HCT116 (cell line): ENCODE measurements around the gene TNS3. TPM values are rescaled to one million over a fixed set of nuclear protein-coding genes. Genes with fewer than 3 reads are reported as not detected.

Experiments
- ATAC-seq: fragments of 200-7000 bp; cut with Tn5 transposase; 2 replicates; pipeline ENCODE4 v1.9.1; 2020; ENCODE audit warnings: mild to moderate bottlenecking, moderate library complexity
- BruUV-seq: library from RNA; stranded (reverse); fragments of 400-500 nt; replicated peaks from 2 replicates; lab custom pipeline; 2021; lab: Mats Ljungman, UMichigan
- CTCF ChIA-PET: fragments of 300-600 bp; sonication (Branson Sonifier 250); formaldehyde crosslinking; loops from one replicate; lab custom pipeline; 2021; ENCODE audit warnings: antibody characterized with exemption; lab: Charles Lee
- POLR2A ChIA-PET: fragments of 300-600, 350-600 bp; sonication (Branson Sonifier 250); formaldehyde crosslinking; loops from one replicate; lab custom pipeline; 2021; ENCODE audit warnings: antibody characterized with exemption; lab: Charles Lee
- RAD21 ChIA-PET, 2 experiments: fragments of 300-600 bp; sonication (Branson Sonifier 250); formaldehyde crosslinking; loops; one replicate each; lab custom pipeline; 2023; ENCODE audit warnings: low total read pairs in 2 of 2; ENCODE audit not compliant: uncharacterized antibody in 2 of 2, unreplicated experiment in 2 of 2, low non-redundant PET in 1 of 2; lab: Charles Lee
- DNase-seq: peaks from one replicate; pipeline ENCODE4 v3.0.0-alpha.2; 2010; ENCODE audit warnings: low read depth, low spot score
- H2AFZ ChIP-seq: fragments of 200-600 bp; shearing (Covaris generic), sonication (generic); 2 replicates; pipeline ENCODE4 v1.6.1; 2017; ENCODE audit warnings: low read depth, mixed run types, mixed read lengths, antibody characterized with exemption, low read length; ENCODE audit not compliant: poor library complexity, severe bottlenecking
- H3K27ac ChIP-seq: 2 replicates; pipeline ENCODE4 v1.5.1; 2012; ENCODE audit warnings: low read depth, low read length
- H3K27me3 ChIP-seq: fragments of 200-600 bp; sonication (generic); 2 replicates; pipeline ENCODE4 v1.6.1; 2016; ENCODE audit warnings: mixed run types, low read length, mixed read lengths; ENCODE audit not compliant: insufficient read depth
- H3K36me3 ChIP-seq, 2 experiments: fragments of 200-500 bp in 1 of 2; fragments of 200-600 bp in 1 of 2; sonication (Bioruptor generic) in 1 of 2; sonication (generic) in 1 of 2; 2 replicates each; pipeline versions ENCODE4 v1.5.1 to v1.6.1; 2014 to 2016; ENCODE audit warnings: low read length in 2 of 2, inconsistent platforms in 1 of 2, mixed read lengths in 1 of 2, mixed run types in 1 of 2; ENCODE audit not compliant: insufficient read depth in 2 of 2, control insufficient read depth in 1 of 2
- H3K4me1 ChIP-seq, 2 experiments: fragments of 200-600 bp in 1 of 2; sonication (generic) in 1 of 2; 2 replicates each; pipeline versions ENCODE4 v1.5.1 to v1.6.1; 2012 to 2017; ENCODE audit warnings: low read length in 2 of 2, inconsistent platforms in 1 of 2, mild to moderate bottlenecking in 1 of 2, mixed read lengths in 1 of 2, mixed run types in 1 of 2, moderate library complexity in 1 of 2; ENCODE audit not compliant: insufficient read depth in 2 of 2, control insufficient read depth in 1 of 2
- H3K4me2 ChIP-seq: fragments of 200-600 bp; sonication (generic); 2 replicates; pipeline ENCODE4 v1.6.1; 2017; ENCODE audit warnings: mixed run types, low read length, mixed read lengths
- H3K4me3 ChIP-seq, 2 experiments: fragments of 200-600 bp in 1 of 2; sonication (generic) in 1 of 2; replicated peaks in 1 of 2; 2 replicates each; pipeline ENCODE4 v1.5.1; 2011 to 2016; ENCODE audit warnings: low read length in 2 of 2, control low read depth in 1 of 2, low read depth in 1 of 2, mild to moderate bottlenecking in 1 of 2, mixed read lengths in 1 of 2, mixed run types in 1 of 2
- H3K79me2 ChIP-seq: fragments of 200-600 bp; sonication (generic); 2 replicates; pipeline ENCODE4 v1.6.1; 2017; ENCODE audit warnings: mild to moderate bottlenecking, mixed run types, low read length, moderate library complexity, mixed read lengths; ENCODE audit not compliant: insufficient read depth
- H3K9ac ChIP-seq: fragments of 200-600 bp; sonication (generic); 2 replicates; pipeline ENCODE4 v1.6.1; 2016; ENCODE audit warnings: low read length, mixed read lengths
- H3K9me2 ChIP-seq: fragments of 200-600 bp; sonication (generic), shearing (Covaris generic); 2 replicates; pipeline ENCODE4 v1.6.1; 2017; ENCODE audit warnings: mixed run types, mild to moderate bottlenecking, moderate library complexity; ENCODE audit not compliant: insufficient read depth
- H3K9me3 ChIP-seq, 2 experiments: fragments of 200-500 bp in 1 of 2; fragments of 200-600 bp in 1 of 2; sonication (Bioruptor generic) in 1 of 2; sonication (generic) in 1 of 2; 2 replicates each; pipeline ENCODE4 v1.6.1; 2014 to 2017; ENCODE audit warnings: low read length in 2 of 2, mixed read lengths in 2 of 2, inconsistent platforms in 1 of 2, low read depth in 1 of 2, mild to moderate bottlenecking in 1 of 2, mixed run types in 1 of 2, moderate library complexity in 1 of 2; ENCODE audit not compliant: control insufficient read depth in 1 of 2, insufficient read depth in 1 of 2
- H4K20me1 ChIP-seq: fragments of 200-600 bp; sonication (generic), shearing (Covaris generic); 2 replicates; pipeline ENCODE4 v1.6.1; 2017; ENCODE audit warnings: mixed run types, mild to moderate bottlenecking, moderate library complexity; ENCODE audit not compliant: insufficient read depth
- CBX3 ChIP-seq: IDR thresholded peaks from 2 replicates; pipeline ENCODE4 v1.6.1; 2012; ENCODE audit warnings: low read depth
- EZH2phosphoT487 ChIP-seq: fragments of 200-600 bp; IDR thresholded peaks from 2 replicates; pipeline ENCODE4 v1.6.1; 2018; ENCODE audit warnings: antibody characterized with exemption, borderline replicate concordance
- JUND ChIP-seq: IDR thresholded peaks from 2 replicates; pipeline ENCODE4 v1.6.1; 2012
- REST ChIP-seq: IDR thresholded peaks from 2 replicates; pipeline ENCODE4 v1.6.1; 2012; ENCODE audit warnings: low read depth
- SIN3A ChIP-seq: IDR thresholded peaks from 2 replicates; pipeline ENCODE4 v1.6.1; 2012; ENCODE audit warnings: low read depth
- TCF7L2 ChIP-seq: IDR thresholded peaks from 2 replicates; pipeline ENCODE4 v1.7.0; 2011; ENCODE audit warnings: borderline replicate concordance, inconsistent platforms; ENCODE audit not compliant: insufficient read depth, insufficient read length; ENCODE audit errors: extremely low read depth
- intact Hi-C: fragments of 100-400 bp; cut with micrococcal nuclease; formaldehyde crosslinking; loops from 2 replicates; pipeline ENCODE4 v1.10.0; 2022
- total RNA-seq: library from RNA; stranded (reverse); gene quantifications from one replicate; pipeline ENCODE4 v1.2.1, GENCODE V29; 2021; ENCODE audit not compliant: unreplicated experiment
- TF ChIP-seq, protein P1 (sequence below): IDR thresholded peaks from 2 replicates; pipeline ENCODE4 v1.6.1; 2012

TNS3 gene
- total RNA-seq, 1 experiment from 2014 or later: 9.1 TPM

DNA sequence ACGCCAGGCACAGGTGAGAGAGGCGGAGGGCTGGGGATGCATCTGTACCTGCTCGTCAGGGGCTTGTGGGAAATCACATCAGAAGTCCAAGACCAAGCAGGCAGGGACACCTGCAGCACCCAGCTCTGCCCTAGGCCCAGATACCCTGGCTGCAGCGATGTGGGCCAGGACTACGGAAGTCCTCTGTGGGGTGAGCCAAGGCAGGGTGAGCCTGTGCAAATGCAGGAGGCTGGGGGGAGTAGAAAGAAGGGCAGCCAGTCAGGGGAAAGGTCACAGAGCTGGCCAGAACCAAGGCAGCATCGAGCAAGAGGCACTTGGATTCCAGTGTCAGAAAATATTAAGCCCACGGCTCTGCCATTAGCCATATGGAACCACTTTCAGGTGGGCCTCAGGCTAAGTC, 85.2 kb downstream of the TNS3 start:
- H3K9me2 ChIP-seq: no peaks in the 10 kb centered on the region
- no peak overlapping the region for H3K4me2 ChIP-seq
- no peaks in the 10 kb centered on the region for H3K36me3 ChIP-seq
- H3K79me2 ChIP-seq: no peaks in the 10 kb centered on the region
- H3K9me3 ChIP-seq: no peaks in the 10 kb centered on the region
- no peaks in the 10 kb centered on the region for H3K27me3 ChIP-seq
- CTCF ChIA-PET: no interaction called here
- ATAC-seq (no peak), DNase-seq (no peak)
- no peak overlapping the region for H2AFZ ChIP-seq
- POLR2A ChIA-PET: no interaction called here
- H3K9ac ChIP-seq: no peak overlapping the region
- H3K27ac ChIP-seq: no peak overlapping the region
- no peak overlapping the region for H3K4me3 ChIP-seq
- no TSS peak for BruUV-seq
- H3K4me1 ChIP-seq: peaks cover 9 to 16% of the 10 kb centered on the region in 2 experiments; a peak in 3 of 4 replicates
- RAD21 ChIA-PET: interaction anchor here in 1 of 2 experiments (0.5 kb wide), 1 partner anchor 23 kb away, joined by 3 read pairs; no protein-coding TSS in a partner anchor
- intact Hi-C loops: no loop called here
- H4K20me1 ChIP-seq: no peaks in the 10 kb centered on the region
- TF ChIP-seq REST (no peak), CBX3 (no peak), JUND (no peak), EZH2phosphoT487 (no peak), SIN3A (no peak), TCF7L2 (no peak)
- TF ChIP-seq, protein P1, sequence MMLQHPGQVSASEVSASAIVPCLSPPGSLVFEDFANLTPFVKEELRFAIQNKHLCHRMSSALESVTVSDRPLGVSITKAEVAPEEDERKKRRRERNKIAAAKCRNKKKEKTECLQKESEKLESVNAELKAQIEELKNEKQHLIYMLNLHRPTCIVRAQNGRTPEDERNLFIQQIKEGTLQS: no peak
